HepG2 (cell line): ENCODE results near the gene SHBG. TPM values are rescaled to one million over a fixed set of nuclear protein-coding genes. Genes with fewer than 3 reads are reported as not detected.
A peak's percentile ranks its signal among the peaks of the same experiment; 100 is the strongest.

Source experiments
- DBP ChIP-seq: sonication (generic); formaldehyde crosslinking; IDR thresholded peaks from 2 replicates; pipeline ENCODE4 v1.4.0; 2020; ENCODE audit warnings: missing genetic modification reagents; ENCODE audit errors: not compliant biosample characterization
- GRHL1 ChIP-seq: sonication (generic); formaldehyde crosslinking; conservative IDR thresholded peaks from 2 replicates; pipeline ENCODE4 v1.8.0; 2022; ENCODE audit warnings: missing genetic modification reagents
- HCFC1 ChIP-seq: fragments of 150-350 bp; IDR thresholded peaks from 2 replicates; pipeline ENCODE4 v1.6.1; 2014; ENCODE audit warnings: low read depth, low read length
- IRF9 ChIP-seq: sonication (generic); formaldehyde crosslinking; IDR thresholded peaks from 2 replicates; pipeline ENCODE4 v1.8.0; 2022; ENCODE audit warnings: missing genetic modification reagents, mild to moderate bottlenecking, borderline replicate concordance
- RNF219 ChIP-seq: sonication (generic); formaldehyde crosslinking; IDR thresholded peaks from 2 replicates; pipeline ENCODE4 v1.5.0; 2020; ENCODE audit warnings: mild to moderate bottlenecking, missing genetic modification reagents
- TFAP4 ChIP-seq: sonication (generic); IDR thresholded peaks from 2 replicates; pipeline ENCODE4 v1.6.1; 2016; ENCODE audit warnings: low read depth, borderline replicate concordance
- ZBTB42 ChIP-seq: sonication (generic); formaldehyde crosslinking; IDR thresholded peaks from 2 replicates; pipeline ENCODE4 v1.5.0; 2020; ENCODE audit warnings: mild to moderate bottlenecking, missing genetic modification reagents
- ZNF230 ChIP-seq: sonication (generic); formaldehyde crosslinking; IDR thresholded peaks from 2 replicates; pipeline ENCODE4 v1.4.0; 2020; ENCODE audit warnings: mild to moderate bottlenecking, missing genetic modification reagents
- polyA plus RNA-seq, 8 experiments: library from polyadenylated mRNA; depleted of rRNA in 3 of 8; stranded (reverse) in 7 of 8; unstranded in 1 of 8; fragments of >200 nt; fragmentation: Illumina TruSeq in 4 of 8; extraction: Trizol in 4 of 8; gene quantifications; 2 replicates each; pipeline versions ENCODE4 v1.2.1 to v1.2.3, GENCODE V29; 2011 to 2016; ENCODE audit warnings: low read depth in 4 of 8, missing spikeins in 1 of 8, mixed read lengths in 1 of 8; ENCODE audit not compliant: insufficient read depth in 1 of 8
- total RNA-seq, 5 experiments: library from RNA; depleted of rRNA; stranded (reverse); fragments of >200 nt; fragmentation: Illumina TruSeq; extraction: Trizol; gene quantifications; 2 replicates each; pipeline ENCODE4 v1.2.3, GENCODE V29; 2016; ENCODE audit warnings: low read depth in 1 of 5
- TF ChIP-seq, protein P1 (sequence below): sonication (generic); formaldehyde crosslinking; IDR thresholded peaks from 2 replicates; pipeline ENCODE4 v1.9.0; 2021; ENCODE audit warnings: missing genetic modification reagents, borderline replicate concordance
- TF ChIP-seq, protein P2 (sequence below): IDR thresholded peaks from 2 replicates; pipeline ENCODE4 v1.6.1; 2018; ENCODE audit warnings: missing genetic modification reagents, mild to moderate bottlenecking, missing compliant biosample characterization
- TF ChIP-seq, protein P3 (sequence below): sonication (generic); formaldehyde crosslinking; IDR thresholded peaks from 2 replicates; pipeline ENCODE4 v1.4.0; 2020; ENCODE audit warnings: missing genetic modification reagents, borderline replicate concordance
- TF ChIP-seq, protein P4 (sequence below): sonication (generic); formaldehyde crosslinking; IDR thresholded peaks from 2 replicates; pipeline ENCODE4 v1.4.0; 2020; ENCODE audit warnings: missing genetic modification reagents

The SHBG gene
- total and polyA plus RNA-seq, 2 of the 13 experiments (the other 11 are each of a cell fraction or from before 2014, with no cell fraction given): 4.0 to 6.1 TPM

DNA sequence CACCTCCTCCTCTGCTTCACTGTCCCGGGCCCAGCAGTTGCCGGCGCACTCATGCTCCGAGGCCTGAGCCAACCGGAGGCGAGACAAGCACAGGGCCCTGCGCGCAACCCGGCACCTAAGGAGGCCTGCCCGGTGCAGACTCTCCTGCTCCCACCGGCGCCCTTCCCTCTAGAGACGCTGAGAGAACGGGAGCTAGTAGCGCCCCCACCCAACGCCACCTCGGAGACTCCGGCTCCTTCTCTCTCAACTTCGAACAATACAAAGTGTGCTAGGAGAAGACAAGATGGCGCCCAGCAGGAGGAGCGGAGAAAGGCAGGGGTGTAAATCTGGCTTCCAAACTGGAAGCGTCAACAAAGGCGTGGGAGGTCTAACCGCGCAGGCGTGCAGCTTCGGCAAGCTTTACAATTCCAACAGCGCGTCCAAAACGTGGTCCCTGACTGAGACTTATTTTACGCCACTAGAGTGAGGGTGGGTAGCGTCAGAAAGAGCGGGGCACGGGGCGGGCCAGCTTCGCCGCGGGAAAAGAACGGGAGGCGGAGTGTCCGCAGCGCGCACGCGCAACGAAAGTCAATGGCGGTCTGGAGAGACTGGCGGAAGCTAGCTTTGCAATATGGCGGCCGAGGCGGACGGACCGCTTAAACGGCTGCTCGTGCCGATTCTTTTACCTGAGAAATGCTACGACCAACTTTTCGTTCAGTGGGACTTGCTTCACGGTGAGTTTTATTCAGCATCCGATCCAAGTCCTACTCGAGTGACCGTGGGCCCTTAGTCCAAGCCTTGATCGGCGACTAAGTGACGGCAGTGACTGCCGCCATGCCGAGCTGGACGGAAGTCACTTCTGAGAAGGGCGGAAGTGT lies 46.5 kb upstream of the SHBG start, which contains the start of gene MPDU1 (continued):
- TF ChIP-seq TFAP4 (0 out of 2 replicates have a peak, but pooled peaks have one; percentile 0), GRHL1 (no peak), ZNF230 (no peak), RNF219 (0 out of 2 replicates have a peak, but pooled peaks have one; percentile 73), HCFC1 (peak; percentile 45; the same call in 1 of the 2 replicates), IRF9 (CRISPR knock-in tag) (no peak), ZBTB42 (no peak), DBP (CRISPR knock-in tag) (peak; percentile 83)
- TF ChIP-seq, protein P1, sequence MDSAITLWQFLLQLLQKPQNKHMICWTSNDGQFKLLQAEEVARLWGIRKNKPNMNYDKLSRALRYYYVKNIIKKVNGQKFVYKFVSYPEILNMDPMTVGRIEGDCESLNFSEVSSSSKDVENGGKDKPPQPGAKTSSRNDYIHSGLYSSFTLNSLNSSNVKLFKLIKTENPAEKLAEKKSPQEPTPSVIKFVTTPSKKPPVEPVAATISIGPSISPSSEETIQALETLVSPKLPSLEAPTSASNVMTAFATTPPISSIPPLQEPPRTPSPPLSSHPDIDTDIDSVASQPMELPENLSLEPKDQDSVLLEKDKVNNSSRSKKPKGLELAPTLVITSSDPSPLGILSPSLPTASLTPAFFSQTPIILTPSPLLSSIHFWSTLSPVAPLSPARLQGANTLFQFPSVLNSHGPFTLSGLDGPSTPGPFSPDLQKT: no peak
- TF ChIP-seq, protein P2, sequence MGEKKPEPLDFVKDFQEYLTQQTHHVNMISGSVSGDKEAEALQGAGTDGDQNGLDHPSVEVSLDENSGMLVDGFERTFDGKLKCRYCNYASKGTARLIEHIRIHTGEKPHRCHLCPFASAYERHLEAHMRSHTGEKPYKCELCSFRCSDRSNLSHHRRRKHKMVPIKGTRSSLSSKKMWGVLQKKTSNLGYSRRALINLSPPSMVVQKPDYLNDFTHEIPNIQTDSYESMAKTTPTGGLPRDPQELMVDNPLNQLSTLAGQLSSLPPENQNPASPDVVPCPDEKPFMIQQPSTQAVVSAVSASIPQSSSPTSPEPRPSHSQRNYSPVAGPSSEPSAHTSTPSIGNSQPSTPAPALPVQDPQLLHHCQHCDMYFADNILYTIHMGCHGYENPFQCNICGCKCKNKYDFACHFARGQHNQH (CRISPR knock-in tag): peak; percentile 82; the same call in 1 of the 2 replicates
- TF ChIP-seq, protein P3, sequence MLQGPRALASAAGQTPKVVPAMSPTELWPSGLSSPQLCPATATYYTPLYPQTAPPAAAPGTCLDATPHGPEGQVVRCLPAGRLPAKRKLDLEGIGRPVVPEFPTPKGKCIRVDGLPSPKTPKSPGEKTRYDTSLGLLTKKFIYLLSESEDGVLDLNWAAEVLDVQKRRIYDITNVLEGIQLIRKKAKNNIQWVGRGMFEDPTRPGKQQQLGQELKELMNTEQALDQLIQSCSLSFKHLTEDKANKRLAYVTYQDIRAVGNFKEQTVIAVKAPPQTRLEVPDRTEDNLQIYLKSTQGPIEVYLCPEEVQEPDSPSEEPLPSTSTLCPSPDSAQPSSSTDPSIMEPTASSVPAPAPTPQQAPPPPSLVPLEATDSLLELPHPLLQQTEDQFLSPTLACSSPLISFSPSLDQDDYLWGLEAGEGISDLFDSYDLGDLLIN (CRISPR knock-in tag): peak; percentile 85; the same call in 1 of the 2 replicates
- TF ChIP-seq, protein P4, sequence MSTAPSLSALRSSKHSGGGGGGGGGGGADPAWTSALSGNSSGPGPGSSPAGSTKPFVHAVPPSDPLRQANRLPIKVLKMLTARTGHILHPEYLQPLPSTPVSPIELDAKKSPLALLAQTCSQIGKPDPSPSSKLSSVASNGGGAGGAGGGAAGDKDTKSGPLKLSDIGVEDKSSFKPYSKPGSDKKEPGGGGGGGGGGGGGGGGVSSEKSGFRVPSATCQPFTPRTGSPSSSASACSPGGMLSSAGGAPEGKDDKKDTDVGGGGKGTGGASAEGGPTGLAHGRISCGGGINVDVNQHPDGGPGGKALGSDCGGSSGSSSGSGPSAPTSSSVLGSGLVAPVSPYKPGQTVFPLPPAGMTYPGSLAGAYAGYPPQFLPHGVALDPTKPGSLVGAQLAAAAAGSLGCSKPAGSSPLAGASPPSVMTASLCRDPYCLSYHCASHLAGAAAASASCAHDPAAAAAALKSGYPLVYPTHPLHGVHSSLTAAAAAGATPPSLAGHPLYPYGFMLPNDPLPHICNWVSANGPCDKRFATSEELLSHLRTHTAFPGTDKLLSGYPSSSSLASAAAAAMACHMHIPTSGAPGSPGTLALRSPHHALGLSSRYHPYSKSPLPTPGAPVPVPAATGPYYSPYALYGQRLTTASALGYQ (CRISPR knock-in tag): peak; percentile 77; the same call in 1 of the 2 replicates
